ENCODE measurements around the gene TSTD2.
"Not testable (repeated sequence)": the region's sequence is repeated elsewhere in the genome, so short reads cannot be mapped to it uniquely, and the experiment has no call there.

TSTD2 gene

GRCh38 chr9:97596906-97597305, 36.3 kb downstream of the TSTD2 start:
- TF ChIP-seq JUND (IDR thresholded peaks at IDR 0.05; ENCODE audit: low read depth) = no peak
- in situ Hi-C loops (cut with HindIII; ENCODE audit: low pct_unique_long_range_greater_than_20kb, low sequenced_read_pairs) = no loop called here
- DNase-seq (ENCODE audit: low read depth in 1 of 2, low spot score in 1 of 2) = no peak

DNA sequence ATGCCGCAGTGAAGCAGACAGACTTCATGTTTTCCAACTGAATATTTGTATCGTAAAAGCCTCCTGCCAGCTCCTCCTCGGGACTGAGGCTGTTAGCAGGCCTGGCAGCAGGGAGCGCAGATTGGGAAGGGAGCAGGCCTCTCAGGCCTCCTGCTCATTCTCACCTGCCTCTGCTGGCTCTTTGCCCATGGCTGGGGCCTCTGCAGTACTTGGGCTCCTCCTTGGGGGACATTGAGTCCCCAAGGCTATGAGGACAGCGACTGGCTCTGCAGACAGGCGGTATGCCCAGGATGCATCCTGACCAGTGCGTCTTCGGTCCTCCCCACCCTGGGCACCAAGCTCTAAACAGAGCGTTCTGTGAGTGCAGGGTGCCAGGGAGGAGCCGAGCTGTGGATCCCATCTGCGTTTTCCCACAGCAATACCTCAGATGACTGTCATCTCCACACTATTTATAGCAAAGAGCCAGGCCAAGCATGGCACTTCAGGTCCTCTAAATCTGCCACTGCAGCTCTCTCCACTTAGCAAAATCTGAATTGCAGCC, 38.7 kb downstream of the TSTD2 start:
- in situ Hi-C loops (cut with HindIII; ENCODE audit: low pct_unique_long_range_greater_than_20kb, low sequenced_read_pairs) = no loop called here
- no peak for DNase-seq (ENCODE audit: low read depth in 1 of 2, low spot score in 1 of 2)
- TF ChIP-seq JUND (IDR thresholded peaks at IDR 0.05; ENCODE audit: low read depth) = no peak

GRCh38 chr9:97593960-97594359, 39.2 kb downstream of the TSTD2 start:
- in situ Hi-C loops (cut with HindIII; ENCODE audit: low pct_unique_long_range_greater_than_20kb, low sequenced_read_pairs) = no loop called here
- no peak for TF ChIP-seq JUND (IDR thresholded peaks at IDR 0.05; ENCODE audit: low read depth)
- no peak for DNase-seq (ENCODE audit: low read depth in 1 of 2, low spot score in 1 of 2)

- no peak for DNase-seq (ENCODE audit: low read depth in 1 of 2, low spot score in 1 of 2)
- no peak for TF ChIP-seq JUND (IDR thresholded peaks at IDR 0.05; ENCODE audit: low read depth)
- in situ Hi-C loops (cut with HindIII; ENCODE audit: low pct_unique_long_range_greater_than_20kb, low sequenced_read_pairs) = no loop called here
Measured at GRCh38 chr9:97592126-97592525, 41.0 kb downstream of the TSTD2 start.

- in situ Hi-C loops (cut with HindIII; ENCODE audit: low pct_unique_long_range_greater_than_20kb, low sequenced_read_pairs) = no loop called here
- DNase-seq (ENCODE audit: low read depth in 1 of 2, low spot score in 1 of 2) = no peak
- no peak for TF ChIP-seq JUND (IDR thresholded peaks at IDR 0.05; ENCODE audit: low read depth)
Measured at GRCh38 chr9:97591535-97591934, 41.6 kb downstream of the TSTD2 start.

- in situ Hi-C loops (cut with HindIII; ENCODE audit: low pct_unique_long_range_greater_than_20kb, low sequenced_read_pairs); DNase-seq (ENCODE audit: low read depth in 1 of 2, low spot score in 1 of 2): not testable (repeated sequence)
Measured at GRCh38 chr9:97586909-97587308, 46.3 kb downstream of the TSTD2 start.

GRCh38 chr9:97584778-97585177, 48.4 kb downstream of the TSTD2 start:
- DNase-seq (ENCODE audit: low read depth in 1 of 2, low spot score in 1 of 2); in situ Hi-C loops (cut with HindIII; ENCODE audit: low pct_unique_long_range_greater_than_20kb, low sequenced_read_pairs): not testable (repeated sequence)

- DNase-seq (ENCODE audit: low read depth in 1 of 2, low spot score in 1 of 2); in situ Hi-C loops (cut with HindIII; ENCODE audit: low pct_unique_long_range_greater_than_20kb, low sequenced_read_pairs): not testable (repeated sequence)
Measured at GRCh38 chr9:97581590-97581989, 51.6 kb downstream of the TSTD2 start.

- TF ChIP-seq JUND (IDR thresholded peaks at IDR 0.05; ENCODE audit: low read depth) = no peak
- no peak for DNase-seq (ENCODE audit: low read depth in 1 of 2, low spot score in 1 of 2)
- in situ Hi-C loops (cut with HindIII; ENCODE audit: low pct_unique_long_range_greater_than_20kb, low sequenced_read_pairs) = no loop called here
Measured at GRCh38 chr9:97579914-97580313, 53.3 kb downstream of the TSTD2 start.

DNA sequence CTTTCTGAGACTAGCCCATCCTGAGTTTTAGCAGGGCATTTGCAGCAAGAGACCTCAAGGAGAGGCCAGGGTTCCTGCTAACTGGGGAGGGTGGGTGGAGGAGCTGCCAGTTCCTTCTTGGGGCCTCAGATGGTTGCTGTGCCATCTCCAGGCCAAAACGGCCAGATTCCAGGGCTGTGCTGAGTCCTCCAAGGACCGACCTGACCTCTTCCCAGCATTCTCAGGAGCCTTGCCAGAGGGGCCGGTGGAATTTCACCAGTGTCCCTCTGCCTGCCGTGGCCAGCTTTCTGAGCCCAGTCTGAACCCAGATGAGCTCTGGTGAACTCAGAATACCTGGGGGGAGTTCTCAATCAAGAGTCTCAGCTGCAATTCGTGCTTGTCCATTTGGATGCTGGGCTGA, 54.3 kb downstream of the TSTD2 start:
- no peak for TF ChIP-seq JUND (IDR thresholded peaks at IDR 0.05; ENCODE audit: low read depth)
- no peak for DNase-seq (ENCODE audit: low read depth in 1 of 2, low spot score in 1 of 2)
- in situ Hi-C loops (cut with HindIII; ENCODE audit: low pct_unique_long_range_greater_than_20kb, low sequenced_read_pairs) = no loop called here

DNA sequence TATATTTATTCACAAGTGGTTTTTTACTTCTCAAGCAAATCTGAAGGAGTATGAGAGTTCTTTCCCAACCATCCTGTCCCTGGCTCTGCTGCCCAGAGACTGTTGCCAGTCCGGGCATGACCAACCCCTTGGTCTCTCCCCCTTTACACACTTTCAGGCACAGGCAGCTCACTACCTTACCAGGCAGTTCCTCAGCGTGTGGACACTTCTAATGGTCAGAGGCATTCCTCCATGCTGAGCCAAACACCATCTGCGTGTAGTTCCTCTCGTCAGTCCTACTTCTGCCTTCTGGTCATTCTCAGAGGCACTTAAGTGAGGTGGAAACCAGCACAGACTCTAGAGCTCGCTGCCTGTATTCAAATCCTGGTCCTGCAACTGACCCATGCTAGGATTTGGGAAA, 56.1 kb downstream of the TSTD2 start:
- DNase-seq (ENCODE audit: low read depth in 1 of 2, low spot score in 1 of 2) = no peak
- TF ChIP-seq JUND (IDR thresholded peaks at IDR 0.05; ENCODE audit: low read depth) = no peak
- in situ Hi-C loops (cut with HindIII; ENCODE audit: low pct_unique_long_range_greater_than_20kb, low sequenced_read_pairs) = no loop called here

DNA sequence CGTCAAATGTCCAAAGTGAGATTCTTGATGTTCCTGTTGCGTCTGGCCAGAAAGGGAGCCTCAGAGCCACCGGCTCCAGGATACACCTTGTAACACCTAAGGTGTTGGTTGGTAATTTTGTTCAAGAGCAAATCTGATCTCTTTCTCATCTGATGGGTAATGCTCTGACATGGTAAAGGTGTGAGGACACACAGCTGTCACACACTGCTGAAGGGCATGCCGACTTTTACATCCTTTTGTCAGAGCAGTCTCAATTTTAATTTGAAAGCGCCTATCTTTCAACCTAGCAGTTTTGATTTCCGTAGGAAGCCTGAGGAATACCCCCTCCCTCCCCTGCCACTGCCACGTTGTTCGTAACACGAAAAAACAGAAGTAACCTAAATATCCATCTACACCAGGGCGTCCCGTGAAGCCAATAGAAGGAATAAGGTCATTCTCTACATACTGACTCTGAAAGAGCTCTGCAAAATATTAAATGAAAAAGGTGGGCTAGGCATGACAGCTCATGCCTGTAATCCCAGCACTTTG, 57.4 kb downstream of the TSTD2 start:
- in situ Hi-C loops (cut with HindIII; ENCODE audit: low pct_unique_long_range_greater_than_20kb, low sequenced_read_pairs) = no loop called here
- no peak for DNase-seq (ENCODE audit: low read depth in 1 of 2, low spot score in 1 of 2)
- no peak for TF ChIP-seq JUND (IDR thresholded peaks at IDR 0.05; ENCODE audit: low read depth)

- in situ Hi-C loops (cut with HindIII; ENCODE audit: low pct_unique_long_range_greater_than_20kb, low sequenced_read_pairs); DNase-seq (ENCODE audit: low read depth in 1 of 2, low spot score in 1 of 2): not testable (repeated sequence)
Measured at GRCh38 chr9:97574921-97575672, 58.1 kb downstream of the TSTD2 start.

DNA sequence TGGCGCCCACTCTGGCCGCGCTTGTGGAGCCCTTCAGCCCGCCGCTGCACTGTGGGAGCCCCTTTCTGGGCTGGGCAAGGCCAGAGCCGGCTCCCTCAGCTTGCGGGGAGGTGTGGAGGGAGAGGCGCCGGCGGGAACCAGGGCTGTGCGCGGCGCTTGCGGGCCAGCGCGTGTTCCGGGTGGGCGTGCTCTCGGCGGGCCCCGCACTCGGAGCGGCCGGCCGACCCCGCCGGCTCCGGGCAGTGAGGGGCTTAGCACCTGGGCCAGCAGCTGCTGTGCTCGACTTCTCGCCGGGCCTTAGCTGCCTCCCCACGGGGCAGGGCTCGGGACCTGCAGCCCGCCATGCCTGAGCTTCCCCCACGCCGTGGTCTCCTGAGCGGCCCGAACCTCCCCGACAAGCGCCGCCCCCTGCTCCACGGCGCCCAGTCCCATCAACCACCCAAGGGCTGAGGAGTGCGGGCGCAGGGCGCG, 59.0 kb downstream of the TSTD2 start:
- in situ Hi-C loops (cut with HindIII; ENCODE audit: low pct_unique_long_range_greater_than_20kb, low sequenced_read_pairs) = not testable (repeated sequence)

More for the DNA sequence above, 59.0 kb downstream of the TSTD2 start:
- DNase-seq (ENCODE audit: low read depth in 1 of 2, low spot score in 1 of 2) = not testable (repeated sequence)
